ENCODE results near the gene CLEC3B. TPM values are rescaled to one million over a fixed set of nuclear protein-coding genes. Genes with fewer than 3 reads are reported as not detected.

Gene CLEC3B
- total RNA-seq, 6 donors from 2014 or later, result 6.3 to 332 (median 140) TPM

DNA sequence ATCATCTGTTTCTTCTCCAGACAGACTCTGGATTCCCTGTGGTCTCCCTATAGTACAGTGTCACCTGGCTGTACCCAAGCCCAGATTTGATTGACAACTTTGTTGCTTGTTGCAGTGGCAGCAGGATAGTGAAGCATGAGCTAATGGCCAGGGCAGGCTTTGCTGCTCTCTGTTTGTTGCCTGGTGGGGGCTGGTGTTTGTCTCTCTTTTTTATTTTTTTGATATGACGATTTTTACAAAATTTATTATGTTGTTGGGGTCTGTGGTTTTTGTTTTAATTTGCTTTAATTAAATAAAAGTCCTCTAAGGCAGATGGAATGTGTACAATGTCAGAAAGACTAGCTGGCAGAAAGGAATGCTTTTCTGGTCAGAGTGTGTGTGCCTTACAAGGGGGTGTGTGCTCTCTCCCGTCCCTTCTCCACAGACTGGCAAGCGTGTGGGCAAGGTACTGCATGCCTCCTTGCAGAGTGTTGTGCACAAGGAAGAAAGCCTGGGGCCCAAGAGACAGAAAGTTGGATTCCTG, 15.2 kb upstream of the CLEC3B start:
- Histone ChIP-seq H3K36me3 (peaks cover 0 to 38% (median 2%) of the 10 kb centered on the region in 4 donors), H3K4me3 (no peak overlapping the region), H3K27ac (peak overlapping the region; percentile 50 to 90 (median 77)), H3K9me3 (no peaks in the 10 kb centered on the region), H3K4me1 (peaks cover 33 to 42% (median 36%) of the 10 kb centered on the region in 4 donors), H3K27me3 (no peaks in the 10 kb centered on the region)
- TF ChIP-seq EP300 (IDR thresholded peaks at IDR 0.05), result no peak
- TF ChIP-seq, protein P1, sequence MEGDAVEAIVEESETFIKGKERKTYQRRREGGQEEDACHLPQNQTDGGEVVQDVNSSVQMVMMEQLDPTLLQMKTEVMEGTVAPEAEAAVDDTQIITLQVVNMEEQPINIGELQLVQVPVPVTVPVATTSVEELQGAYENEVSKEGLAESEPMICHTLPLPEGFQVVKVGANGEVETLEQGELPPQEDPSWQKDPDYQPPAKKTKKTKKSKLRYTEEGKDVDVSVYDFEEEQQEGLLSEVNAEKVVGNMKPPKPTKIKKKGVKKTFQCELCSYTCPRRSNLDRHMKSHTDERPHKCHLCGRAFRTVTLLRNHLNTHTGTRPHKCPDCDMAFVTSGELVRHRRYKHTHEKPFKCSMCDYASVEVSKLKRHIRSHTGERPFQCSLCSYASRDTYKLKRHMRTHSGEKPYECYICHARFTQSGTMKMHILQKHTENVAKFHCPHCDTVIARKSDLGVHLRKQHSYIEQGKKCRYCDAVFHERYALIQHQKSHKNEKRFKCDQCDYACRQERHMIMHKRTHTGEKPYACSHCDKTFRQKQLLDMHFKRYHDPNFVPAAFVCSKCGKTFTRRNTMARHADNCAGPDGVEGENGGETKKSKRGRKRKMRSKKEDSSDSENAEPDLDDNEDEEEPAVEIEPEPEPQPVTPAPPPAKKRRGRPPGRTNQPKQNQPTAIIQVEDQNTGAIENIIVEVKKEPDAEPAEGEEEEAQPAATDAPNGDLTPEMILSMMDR (IDR thresholded peaks at IDR 0.05), result no peak
- TF ChIP-seq POLR2A (IDR thresholded peaks at IDR 0.05), result no peak
- no peak for TF ChIP-seq POLR2AphosphoS5 (IDR thresholded peaks at IDR 0.05)
- DNase-seq, result no peak
- 38 to 58% methylated on average over 3 of the region's 3 CpGs for WGBS, 2 donors
- ATAC-seq (ENCODE audit: low FRiP score in 2 of 2), result peak; percentile 40 to 79

DNA sequence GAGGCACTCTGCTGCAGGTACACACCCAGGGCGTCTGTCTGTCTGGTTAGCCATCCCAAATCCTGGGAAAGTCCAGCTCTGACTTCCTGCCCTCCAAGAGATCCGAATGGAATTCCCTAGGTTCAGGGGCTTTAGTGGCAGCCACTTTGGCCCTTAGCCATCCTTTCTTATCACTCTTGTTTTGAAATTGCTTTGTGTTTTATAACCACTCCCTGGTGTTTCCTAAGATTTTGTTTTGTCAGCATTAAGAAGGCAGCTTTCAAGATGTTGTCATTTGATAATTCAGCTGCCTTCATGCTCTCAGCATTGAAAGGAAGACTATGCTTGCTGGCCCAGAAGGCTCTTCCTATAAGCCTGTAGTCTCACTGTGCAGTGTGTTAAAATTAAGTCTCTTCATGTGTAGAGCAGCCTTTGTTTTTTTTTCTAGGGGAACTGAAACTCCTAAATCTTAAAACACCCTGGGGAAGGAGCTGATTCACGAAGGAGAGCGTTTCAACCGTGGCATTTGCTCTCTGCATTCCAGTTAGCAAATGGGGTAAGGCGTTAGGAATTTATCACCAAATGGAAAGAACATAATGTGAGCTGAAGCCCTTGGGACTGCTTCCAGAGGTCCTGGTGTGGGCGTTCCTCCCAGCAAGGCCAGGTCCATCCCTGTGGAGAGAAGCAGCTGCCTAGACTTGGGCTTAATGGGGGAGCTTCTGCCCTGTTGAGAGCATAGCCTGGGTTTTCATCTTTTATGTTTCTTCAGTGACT, 14.2 kb upstream of the CLEC3B start:
- peak overlapping the region; percentile 50 to 90 (median 77) for H3K27ac ChIP-seq
- 19 to 22% methylated on average over 6 to 7 of the region's 7 CpGs for WGBS, 2 donors
- no peaks in the 10 kb centered on the region for H3K27me3 ChIP-seq
- peaks cover 0 to 39% (median 2%) of the 10 kb centered on the region in 4 donors for H3K36me3 ChIP-seq
- peak; percentile 73 to 84 for ATAC-seq (ENCODE audit: low FRiP score in 2 of 2)
- DNase-seq, result no peak
- H3K9me3 ChIP-seq, result no peaks in the 10 kb centered on the region
- H3K4me3 ChIP-seq, result no peak overlapping the region
- peaks cover 33 to 46% (median 36%) of the 10 kb centered on the region in 4 donors for H3K4me1 ChIP-seq
- peak in 2 of 4 donors; percentile 14 to 58 for TF ChIP-seq EP300 (IDR thresholded peaks at IDR 0.05)
- TF ChIP-seq, protein P1 (IDR thresholded peaks at IDR 0.05), result no peak
- TF ChIP-seq POLR2AphosphoS5 (IDR thresholded peaks at IDR 0.05), result peak in 1 of 2 donors; percentile 29

DNA sequence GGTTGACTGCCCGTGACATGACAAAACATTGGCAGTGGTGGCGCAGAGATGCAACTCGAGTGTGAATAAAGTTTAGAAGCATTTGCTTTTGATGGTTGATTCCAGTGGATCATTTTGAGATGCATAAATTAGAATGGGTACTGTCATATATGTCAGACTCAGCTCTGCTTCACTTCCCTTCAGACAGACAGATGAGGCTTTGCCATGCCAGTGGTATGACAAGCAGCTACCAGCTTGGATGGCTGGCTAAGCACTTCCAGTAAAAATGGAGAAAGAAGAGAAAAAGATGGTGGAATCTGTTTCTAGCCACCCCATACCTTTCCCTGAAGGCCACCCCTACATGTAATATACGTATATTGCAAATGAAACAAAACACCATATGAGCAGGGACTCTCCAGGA, 13.5 kb upstream of the CLEC3B start:
- H3K36me3 ChIP-seq, result peaks cover 0 to 33% (median 0%) of the 10 kb centered on the region in 4 donors
- no peak for ATAC-seq (ENCODE audit: low FRiP score in 2 of 2)
- DNase-seq, result no peak
- 79 to 83% methylated on average over 4 of the region's 4 CpGs for WGBS, 2 donors
- no peaks in the 10 kb centered on the region for H3K27me3 ChIP-seq
- H3K4me3 ChIP-seq, result no peak overlapping the region
- H3K4me1 ChIP-seq, result peaks cover 33 to 48% (median 36%) of the 10 kb centered on the region in 4 donors
- H3K9me3 ChIP-seq, result no peaks in the 10 kb centered on the region
- TF ChIP-seq POLR2AphosphoS5 (IDR thresholded peaks at IDR 0.05), result no peak
- TF ChIP-seq POLR2A (IDR thresholded peaks at IDR 0.05), result no peak
- TF ChIP-seq, protein P1 (IDR thresholded peaks at IDR 0.05), result no peak
- TF ChIP-seq EP300 (IDR thresholded peaks at IDR 0.05), result no peak
- peak overlapping the region; percentile 50 to 90 (median 77) for H3K27ac ChIP-seq

DNA sequence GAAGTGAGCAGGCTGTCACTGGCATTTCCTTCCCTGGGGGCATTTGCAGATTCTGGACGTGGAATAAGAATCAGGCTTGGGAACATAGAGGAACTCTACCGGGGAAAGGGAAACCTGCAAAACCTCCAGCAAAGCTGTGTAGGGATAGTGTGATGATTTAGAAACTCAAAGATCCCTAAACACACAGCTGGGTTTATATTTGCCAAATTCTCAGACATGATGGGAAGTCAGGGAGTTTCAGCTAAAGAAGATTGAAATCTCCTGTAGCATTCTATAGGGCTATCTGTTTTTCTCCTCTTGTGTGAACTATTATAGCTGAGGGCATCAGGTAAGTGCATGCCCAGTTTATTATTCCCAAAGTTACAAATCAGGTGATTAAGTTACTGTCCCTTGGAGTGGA, 9.2 kb upstream of the CLEC3B start:
- H3K4me3 ChIP-seq, result no peak overlapping the region
- WGBS, 2 donors, result 55 to 63% methylated on average over 2 of the region's 2 CpGs
- no peak for DNase-seq
- H3K27ac ChIP-seq, result no peak overlapping the region
- ATAC-seq (ENCODE audit: low FRiP score in 2 of 2), result no peak
- no peaks in the 10 kb centered on the region for H3K27me3 ChIP-seq
- H3K9me3 ChIP-seq, result no peaks in the 10 kb centered on the region
- peaks cover 17 to 28% (median 24%) of the 10 kb centered on the region in 4 donors for H3K4me1 ChIP-seq
- H3K36me3 ChIP-seq, result peaks cover 0 to 20% (median 0%) of the 10 kb centered on the region in 4 donors
- TF ChIP-seq EP300 (IDR thresholded peaks at IDR 0.05), result no peak
- TF ChIP-seq POLR2A (IDR thresholded peaks at IDR 0.05), result no peak
- no peak for TF ChIP-seq POLR2AphosphoS5 (IDR thresholded peaks at IDR 0.05)
- TF ChIP-seq, protein P1 (IDR thresholded peaks at IDR 0.05), result no peak
